ENCODE measurements around the gene MAD1L1.
A peak's percentile ranks its signal among the peaks of the same experiment; 100 is the strongest.

Gene MAD1L1

GRCh38 chr7:2104716-2105115 is 128.0 kb downstream of the MAD1L1 start:
- ATAC-seq = no peak
- TF ChIP-seq ZNF565 (CRISPR knock-in tag; conservative IDR thresholded peaks at IDR 0.05; ENCODE audit: low read depth) (no peak), ISL1 (CRISPR knock-in tag; IDR thresholded peaks at IDR 0.05) (no peak), TSHZ2 (CRISPR knock-in tag; IDR thresholded peaks at IDR 0.05) (no peak), CREB5 (CRISPR knock-in tag; IDR thresholded peaks at IDR 0.05; ENCODE audit: low read depth) (no peak), RARB (CRISPR knock-in tag; IDR thresholded peaks at IDR 0.05) (no peak), CSDC2 (CRISPR knock-in tag; IDR thresholded peaks at IDR 0.05) (no peak), ZC3H10 (CRISPR knock-in tag; IDR thresholded peaks at IDR 0.05) (no peak)

- ATAC-seq = peak; percentile 81
Measured at GRCh38 chr7:2104107-2104710, 128.5 kb downstream of the MAD1L1 start.

GRCh38 chr7:2103071-2103898 is 129.5 kb downstream of the MAD1L1 start:
- no peak for ATAC-seq

More at GRCh38 chr7:2104107-2104710, 128.5 kb downstream of the MAD1L1 start:
- TF ChIP-seq ESRRG (CRISPR knock-in tag; IDR thresholded peaks at IDR 0.05) (no peak), ISL1 (CRISPR knock-in tag; IDR thresholded peaks at IDR 0.05) (no peak), ZNF8 (CRISPR knock-in tag; IDR thresholded peaks at IDR 0.05) (no peak), ARNTL (CRISPR knock-in tag; IDR thresholded peaks at IDR 0.05; ENCODE audit: borderline replicate concordance, low read depth) (no peak), TCF4 (CRISPR knock-in tag; IDR thresholded peaks at IDR 0.05; ENCODE audit: borderline replicate concordance) (peak; percentile 60), TOX (CRISPR knock-in tag; IDR thresholded peaks at IDR 0.05; ENCODE audit: borderline replicate concordance) (peak; percentile 71; the same call in 1 of the 2 replicates), TSHZ2 (CRISPR knock-in tag; IDR thresholded peaks at IDR 0.05) (peak; percentile 70; the same call in 1 of the 2 replicates)

More at GRCh38 chr7:2103071-2103898, 129.5 kb downstream of the MAD1L1 start:
- no peak for TF ChIP-seq ESRRG (CRISPR knock-in tag; IDR thresholded peaks at IDR 0.05)
- no peak for TF ChIP-seq TSHZ2 (CRISPR knock-in tag; IDR thresholded peaks at IDR 0.05)
- TF ChIP-seq ARNTL (CRISPR knock-in tag; IDR thresholded peaks at IDR 0.05; ENCODE audit: borderline replicate concordance, low read depth) = no peak
- TF ChIP-seq ZFP30 (CRISPR knock-in tag; IDR thresholded peaks at IDR 0.05) = no peak
- no peak for TF ChIP-seq OSR1 (CRISPR knock-in tag; IDR thresholded peaks at IDR 0.05)
- no peak for TF ChIP-seq BACH2 (CRISPR knock-in tag; IDR thresholded peaks at IDR 0.05; ENCODE audit: borderline replicate concordance)
- TF ChIP-seq ZC3H10 (CRISPR knock-in tag; IDR thresholded peaks at IDR 0.05) = no peak
- TF ChIP-seq GLIS3 (CRISPR knock-in tag; IDR thresholded peaks at IDR 0.05) = no peak
- TF ChIP-seq ZNF8 (CRISPR knock-in tag; IDR thresholded peaks at IDR 0.05) = no peak
- no peak for TF ChIP-seq SNAI2 (CRISPR knock-in tag; IDR thresholded peaks at IDR 0.05)
- no peak for TF ChIP-seq TOX (CRISPR knock-in tag; IDR thresholded peaks at IDR 0.05; ENCODE audit: borderline replicate concordance)
- no peak for TF ChIP-seq POU6F1 (CRISPR knock-in tag; IDR thresholded peaks at IDR 0.05; ENCODE audit: borderline replicate concordance, low read depth)
- no peak for TF ChIP-seq ZFP3 (CRISPR knock-in tag; IDR thresholded peaks at IDR 0.05)
- TF ChIP-seq TCF4 (CRISPR knock-in tag; IDR thresholded peaks at IDR 0.05; ENCODE audit: borderline replicate concordance) = no peak

All from SK-N-SH treated with all-trans-retinoic acid at 6 μM for 48 hours (cell line).